Measurements from ENCODE around the gene SETD1B.

GRCh38 chr12:121831571-121832245 lies 27.9 kb downstream of the SETD1B start:
- TF ChIP-seq CTCF (conservative IDR thresholded peaks at IDR 0.05; ENCODE audit: low read depth, low read length) (no peak), EZH2 (IDR thresholded peaks at IDR 0.05; ENCODE audit: borderline replicate concordance, low read depth, low read length, poor library complexity, severe bottlenecking) (no peak)

Measured in A673 (cell line).